ENCODE results near the gene CCR5.

CCR5 gene

DNA sequence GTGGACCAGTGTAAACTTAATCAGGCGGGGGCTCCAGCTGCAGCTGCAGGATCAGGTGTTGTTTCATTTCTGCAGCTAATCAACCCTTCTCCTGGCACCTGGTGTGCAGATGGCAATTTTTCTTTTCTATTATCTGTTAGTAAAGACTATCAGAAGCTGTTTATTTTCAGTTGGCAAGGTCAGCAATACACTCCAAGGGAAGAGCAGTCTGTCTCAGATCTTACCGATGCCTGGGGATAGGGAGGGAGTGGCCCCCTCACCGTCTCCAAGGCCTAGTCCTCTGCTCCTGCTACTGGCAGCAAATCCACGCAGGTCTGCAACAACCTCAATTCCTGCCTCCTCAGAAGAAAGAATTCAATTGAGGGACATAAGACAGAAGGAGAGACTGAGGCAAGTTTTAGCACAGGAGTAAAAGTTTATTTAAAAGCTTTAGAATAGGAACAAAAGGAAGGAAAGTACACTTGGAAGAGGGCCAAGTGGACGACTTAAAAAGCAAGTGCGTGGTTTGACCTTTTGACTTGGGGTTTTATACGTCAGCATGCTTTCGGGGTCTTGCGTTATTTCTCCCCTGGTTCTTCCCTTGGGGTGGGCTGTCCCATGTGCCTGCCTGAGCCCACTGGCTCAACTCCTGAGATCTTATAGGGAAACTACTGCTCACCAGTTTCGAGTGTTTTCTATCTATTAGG lies 45.5 kb downstream of the CCR5 start:
- H3K36me3 ChIP-seq (ENCODE audit: insufficient read depth, low read length): no peaks in the 10 kb centered on the region
- no peak overlapping the region for H3K9ac ChIP-seq (ENCODE audit: low read depth, low read length)
- no peaks in the 10 kb centered on the region for H3K9me3 ChIP-seq (ENCODE audit: control insufficient read depth, insufficient read depth, low read length)
- 0 out of 2 replicates have a peak, but pooled peaks cover 4% of the 10 kb centered on the region for H3K4me1 ChIP-seq (ENCODE audit: insufficient read depth, low read length)

DNA sequence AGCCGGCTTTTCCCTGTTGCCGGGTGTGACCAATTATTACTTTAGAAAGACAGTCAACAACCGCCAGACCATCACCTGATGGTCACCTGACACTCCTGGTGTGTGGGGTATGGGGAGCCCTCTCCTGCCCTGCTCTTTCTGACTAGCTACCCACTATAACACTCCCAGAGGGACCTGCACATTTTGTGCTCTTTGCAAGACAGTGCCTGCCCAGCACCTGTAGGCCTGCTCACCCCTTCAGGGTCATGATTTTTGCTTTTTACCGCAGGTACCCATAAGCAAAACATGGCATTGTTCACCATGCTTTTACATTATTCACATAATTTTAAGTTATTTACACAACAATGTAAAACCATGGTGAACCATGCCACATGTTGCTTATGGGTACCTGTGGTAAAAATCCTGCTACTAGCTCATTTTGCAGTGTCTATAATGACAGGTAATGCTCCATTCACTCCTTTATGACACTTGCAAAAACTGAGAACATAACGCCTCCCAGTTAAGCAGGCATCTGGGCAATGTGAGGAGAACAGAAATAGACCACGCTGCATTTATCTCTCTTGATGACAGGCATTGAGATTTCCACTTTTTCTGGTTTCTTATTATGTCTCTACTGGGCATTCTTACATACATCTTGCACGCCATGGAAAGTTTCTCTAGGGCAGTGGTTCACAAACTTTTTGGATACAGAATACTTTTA lies 46.2 kb downstream of the CCR5 start:
- H3K4me1 ChIP-seq (ENCODE audit: insufficient read depth, low read length): 0 out of 2 replicates have a peak, but pooled peaks cover 4% of the 10 kb centered on the region
- H3K36me3 ChIP-seq (ENCODE audit: insufficient read depth, low read length): no peaks in the 10 kb centered on the region
- H3K9ac ChIP-seq (ENCODE audit: low read depth, low read length): no peak overlapping the region
- H3K9me3 ChIP-seq (ENCODE audit: control insufficient read depth, insufficient read depth, low read length): no peaks in the 10 kb centered on the region

DNA sequence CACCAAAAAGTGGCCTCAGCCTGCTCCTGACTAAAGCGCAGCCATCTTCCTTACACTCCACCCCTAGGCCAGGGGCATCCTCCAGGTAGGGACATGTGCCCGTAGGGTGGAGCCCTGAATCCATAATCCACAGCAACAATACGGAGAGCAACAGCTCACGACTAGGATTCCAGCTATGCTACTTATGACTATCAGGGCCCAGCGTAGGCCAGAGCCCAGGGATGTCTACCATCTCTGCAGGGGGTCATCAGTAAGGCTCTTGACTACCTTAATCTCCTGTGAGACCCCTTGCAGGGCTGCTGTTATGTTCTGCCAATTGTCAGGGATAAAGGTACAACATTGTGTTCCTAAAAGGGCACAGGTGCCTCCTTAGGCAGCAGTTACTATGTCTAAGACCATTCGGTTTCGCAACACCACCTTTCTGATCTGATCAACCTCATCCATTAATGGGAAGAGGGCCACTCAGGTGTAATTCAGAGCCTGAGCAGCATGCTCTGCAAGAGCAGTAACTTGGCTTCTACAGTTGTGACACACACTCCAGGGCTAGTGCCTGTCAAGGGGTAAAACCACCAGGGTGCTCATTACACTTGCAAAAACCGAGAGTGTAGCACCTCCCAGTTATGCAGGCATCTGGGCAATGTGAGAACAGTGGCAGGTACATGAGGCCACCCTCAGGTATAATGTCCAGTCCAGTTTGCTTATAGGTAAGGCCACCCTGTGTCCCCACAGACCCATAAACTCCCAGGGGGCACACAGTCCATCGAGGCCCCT lies 47.3 kb downstream of the CCR5 start:
- Histone ChIP-seq H3K4me1 (ENCODE audit: insufficient read depth, low read length) (0 out of 2 replicates have a peak, but pooled peaks cover 4% of the 10 kb centered on the region), H3K36me3 (ENCODE audit: insufficient read depth, low read length) (no peaks in the 10 kb centered on the region), H3K9ac (ENCODE audit: low read depth, low read length) (no peak overlapping the region), H3K9me3 (ENCODE audit: control insufficient read depth, insufficient read depth, low read length) (no peaks in the 10 kb centered on the region)

DNA sequence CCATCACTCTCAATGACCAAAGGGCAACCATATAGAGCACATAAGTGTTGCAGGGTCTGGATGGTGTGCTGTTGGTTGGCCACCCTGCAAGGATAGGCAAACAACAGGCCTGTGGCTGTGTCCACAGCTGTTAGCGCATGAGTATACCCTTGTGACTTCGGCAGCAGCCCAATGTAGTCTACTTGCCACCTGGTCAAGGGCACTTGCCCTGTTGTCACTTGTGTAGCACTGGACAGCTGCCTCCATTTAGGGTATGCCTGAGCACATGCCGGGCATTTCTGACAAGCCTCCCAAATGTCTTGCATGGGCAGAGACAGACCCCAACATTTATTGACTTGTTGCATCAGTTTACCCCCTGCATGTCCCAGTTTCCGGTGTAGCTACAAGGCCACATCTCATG lies 49.1 kb downstream of the CCR5 start:
- H3K9ac ChIP-seq (ENCODE audit: low read depth, low read length): no peak overlapping the region
- no peaks in the 10 kb centered on the region for H3K9me3 ChIP-seq (ENCODE audit: control insufficient read depth, insufficient read depth, low read length)

DNA sequence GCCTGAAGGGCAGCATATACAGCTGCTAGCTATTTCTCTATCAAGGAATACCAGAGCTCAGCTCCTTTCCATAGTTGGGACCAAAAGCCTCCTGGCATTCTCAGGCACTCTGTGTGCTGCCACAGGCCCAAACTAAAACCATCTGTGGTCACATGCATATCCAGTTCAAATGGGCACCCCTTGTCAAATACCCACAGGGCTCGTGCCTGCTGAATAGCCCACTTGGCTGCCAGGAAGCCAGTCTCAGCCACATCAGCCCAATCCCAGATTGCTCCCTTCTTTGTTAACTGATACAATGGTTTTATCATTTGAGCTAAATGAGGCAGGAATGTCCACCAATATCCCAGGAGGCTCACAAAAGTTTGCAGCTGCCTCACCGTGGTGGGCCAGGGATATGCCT lies 50.2 kb downstream of the CCR5 start:
- 0 out of 2 replicates have a peak, but pooled peaks cover 4% of the 10 kb centered on the region for H3K4me1 ChIP-seq (ENCODE audit: insufficient read depth, low read length)
- H3K36me3 ChIP-seq (ENCODE audit: insufficient read depth, low read length): no peaks in the 10 kb centered on the region
- no peaks in the 10 kb centered on the region for H3K9me3 ChIP-seq (ENCODE audit: control insufficient read depth, insufficient read depth, low read length)
- no peak overlapping the region for H3K9ac ChIP-seq (ENCODE audit: low read depth, low read length)

More for the DNA sequence above, 49.1 kb downstream of the CCR5 start:
- no peaks in the 10 kb centered on the region for H3K36me3 ChIP-seq (ENCODE audit: insufficient read depth, low read length)
- H3K4me1 ChIP-seq (ENCODE audit: insufficient read depth, low read length): 0 out of 2 replicates have a peak, but pooled peaks cover 4% of the 10 kb centered on the region

DNA sequence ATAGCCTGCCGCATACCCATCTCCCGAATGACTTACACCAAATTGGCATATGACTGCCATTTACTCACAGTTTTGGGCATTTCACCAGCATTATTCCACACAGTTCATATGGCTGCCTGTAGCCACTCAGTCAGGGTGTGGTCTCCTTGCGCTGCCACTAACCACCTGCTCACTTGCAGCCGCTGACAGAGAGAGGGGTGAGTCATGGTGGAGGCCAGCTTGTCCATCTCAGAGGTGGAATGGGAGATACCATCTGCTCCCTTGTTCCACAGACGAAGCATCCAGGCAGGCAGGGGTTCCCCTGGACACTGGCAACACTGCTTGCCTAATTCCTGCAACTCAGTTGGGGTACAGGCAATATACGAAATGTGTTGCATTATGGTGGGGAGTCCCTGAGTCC lies 51.9 kb downstream of the CCR5 start:
- Histone ChIP-seq H3K9ac (ENCODE audit: low read depth, low read length) (no peak overlapping the region), H3K36me3 (ENCODE audit: insufficient read depth, low read length) (no peaks in the 10 kb centered on the region), H3K9me3 (ENCODE audit: control insufficient read depth, insufficient read depth, low read length) (no peaks in the 10 kb centered on the region), H3K4me1 (ENCODE audit: insufficient read depth, low read length) (0 out of 2 replicates have a peak, but pooled peaks cover 4% of the 10 kb centered on the region)

DNA sequence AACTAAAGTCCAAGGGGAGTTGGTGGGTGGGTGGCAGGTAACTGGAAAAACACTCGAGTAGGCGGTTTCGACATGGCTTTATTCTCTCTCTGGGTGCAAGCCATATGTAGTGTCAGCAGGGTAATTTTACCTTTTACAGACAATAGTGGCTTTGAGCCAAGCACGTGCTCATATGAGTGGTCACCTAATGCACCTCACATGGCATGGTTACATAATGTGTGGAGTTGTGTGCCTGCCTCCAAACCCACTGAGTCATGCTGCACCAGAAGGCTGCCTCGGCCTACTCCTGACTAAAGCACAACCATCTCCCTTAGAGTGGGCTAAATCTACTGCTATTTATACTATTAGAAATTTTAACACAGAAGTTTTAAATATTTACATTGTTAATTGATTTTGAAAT lies 52.8 kb downstream of the CCR5 start:
- Histone ChIP-seq H3K9me3 (ENCODE audit: control insufficient read depth, insufficient read depth, low read length) (no peaks in the 10 kb centered on the region), H3K36me3 (ENCODE audit: insufficient read depth, low read length) (no peaks in the 10 kb centered on the region), H3K4me1 (ENCODE audit: insufficient read depth, low read length) (no peaks in the 10 kb centered on the region), H3K9ac (ENCODE audit: low read depth, low read length) (no peak overlapping the region)

Data from ES-I3 (cell line).